ENCODE results near the gene BIRC3.

The BIRC3 gene

DNA sequence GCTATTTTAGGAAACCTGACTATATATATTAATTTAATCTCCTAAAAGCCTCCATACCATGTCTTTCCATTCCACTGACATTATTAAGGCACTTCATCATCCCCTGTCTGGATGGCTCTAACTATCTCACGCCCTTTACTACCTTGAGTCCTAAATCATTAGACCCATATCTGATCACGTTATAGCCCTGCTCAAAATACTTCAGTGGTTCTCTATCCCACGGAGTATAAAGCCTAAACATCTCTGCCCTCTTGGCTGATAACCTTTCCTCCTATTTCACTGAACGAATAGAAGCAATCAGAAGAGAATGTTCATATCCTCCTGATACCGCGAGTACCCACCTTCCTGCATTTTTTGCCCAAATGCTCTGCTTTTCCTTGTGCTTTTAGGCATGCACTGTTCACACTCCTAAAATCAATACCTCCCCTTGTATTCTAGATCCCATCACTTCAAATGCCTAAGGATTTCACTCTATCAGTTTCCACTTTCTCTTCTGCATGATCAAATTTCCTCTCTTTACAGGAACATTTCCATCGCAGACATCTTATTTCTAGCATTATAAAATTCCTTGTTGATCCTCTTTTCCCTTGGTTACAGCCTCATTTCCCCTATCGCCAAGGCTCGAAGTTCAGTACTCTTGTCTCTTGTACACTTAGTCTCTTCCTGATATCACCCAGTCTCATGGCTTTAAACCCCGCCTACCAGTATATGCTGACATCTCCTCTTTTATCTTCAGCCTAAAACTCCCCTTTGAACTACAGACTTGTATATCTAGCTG is 45.0 kb upstream of the BIRC3 start:
- Histone ChIP-seq H3K27me3 (ENCODE audit: insufficient read depth, low read length, poor library complexity) (no peaks in the 10 kb centered on the region), H3K9ac (ENCODE audit: low read length) (no peak overlapping the region), H3K79me2 (ENCODE audit: control insufficient read depth, insufficient read depth, low read length) (no peaks in the 10 kb centered on the region), H4K8ac (ENCODE audit: low read depth, low read length) (no peak overlapping the region), H3K36me3 (ENCODE audit: control insufficient read depth, insufficient read depth, low read length) (no peaks in the 10 kb centered on the region), H3K4ac (ENCODE audit: low read depth, low read length) (no peak overlapping the region), H3K23ac (ENCODE audit: low read length) (no peak overlapping the region), H2BK120ac (ENCODE audit: low read depth, low read length) (no peak overlapping the region), H3K27ac (ENCODE audit: low read depth, low read length) (no peak overlapping the region), H2AK5ac (ENCODE audit: low read length) (no peak overlapping the region), H3K18ac (ENCODE audit: low read length) (no peak overlapping the region), H3K4me1 (ENCODE audit: control insufficient read depth, low read depth, low read length) (no peaks in the 10 kb centered on the region), H2BK5ac (ENCODE audit: low read length) (no peak overlapping the region), H3K4me3 (ENCODE audit: low read length) (no peak overlapping the region), H3K56ac (ENCODE audit: low read length) (no peak overlapping the region), H3K79me1 (ENCODE audit: low read length) (no peaks in the 10 kb centered on the region), H2BK15ac (replicated peaks; ENCODE audit: low read depth) (no peak overlapping the region), H3K4me2 (ENCODE audit: low read length) (no peak overlapping the region), H4K5ac (ENCODE audit: low read length) (no peak overlapping the region)
- WGBS (ENCODE audit: extremely low coverage, insufficient coverage, low lambda C conversion rate), result no CpG with 5 or more reads among the region's 10 CpGs
- no peak for DNase-seq

GRCh38 chr11:102274628-102275027 is 42.7 kb upstream of the BIRC3 start:
- Histone ChIP-seq H3K27me3 (ENCODE audit: insufficient read depth, low read length, poor library complexity) (no peaks in the 10 kb centered on the region), H3K18ac (ENCODE audit: low read length) (no peak overlapping the region), H3K56ac (ENCODE audit: low read length) (no peak overlapping the region), H2BK15ac (replicated peaks; ENCODE audit: low read depth) (no peak overlapping the region), H3K27ac (ENCODE audit: low read depth, low read length) (no peak overlapping the region), H3K9ac (ENCODE audit: low read length) (no peak overlapping the region), H3K79me1 (ENCODE audit: low read length) (no peaks in the 10 kb centered on the region), H3K4me1 (ENCODE audit: control insufficient read depth, low read depth, low read length) (no peaks in the 10 kb centered on the region), H3K36me3 (ENCODE audit: control insufficient read depth, insufficient read depth, low read length) (no peaks in the 10 kb centered on the region), H2BK120ac (ENCODE audit: low read depth, low read length) (no peak overlapping the region), H3K4me2 (ENCODE audit: low read length) (no peak overlapping the region), H3K4ac (ENCODE audit: low read depth, low read length) (no peak overlapping the region), H2BK5ac (ENCODE audit: low read length) (no peak overlapping the region), H3K4me3 (ENCODE audit: low read length) (no peak overlapping the region), H4K5ac (ENCODE audit: low read length) (no peak overlapping the region), H4K8ac (ENCODE audit: low read depth, low read length) (no peak overlapping the region), H3K23ac (ENCODE audit: low read length) (no peak overlapping the region), H2AK5ac (ENCODE audit: low read length) (no peak overlapping the region), H3K79me2 (ENCODE audit: control insufficient read depth, insufficient read depth, low read length) (no peaks in the 10 kb centered on the region)
- WGBS (ENCODE audit: extremely low coverage, insufficient coverage, low lambda C conversion rate), result no CpG with 5 or more reads among the region's 3 CpGs
- DNase-seq, result no peak

- Histone ChIP-seq H3K23ac (ENCODE audit: low read length) (no peak overlapping the region), H3K79me2 (ENCODE audit: control insufficient read depth, insufficient read depth, low read length) (no peaks in the 10 kb centered on the region), H3K4me1 (ENCODE audit: control insufficient read depth, low read depth, low read length) (peaks cover 2% of the 10 kb centered on the region), H3K4ac (ENCODE audit: low read depth, low read length) (no peak overlapping the region), H2BK15ac (replicated peaks; ENCODE audit: low read depth) (no peak overlapping the region), H3K79me1 (ENCODE audit: low read length) (no peaks in the 10 kb centered on the region), H4K5ac (ENCODE audit: low read length) (no peak overlapping the region), H3K56ac (ENCODE audit: low read length) (no peak overlapping the region), H2BK120ac (ENCODE audit: low read depth, low read length) (no peak overlapping the region), H4K8ac (ENCODE audit: low read depth, low read length) (no peak overlapping the region), H3K4me3 (ENCODE audit: low read length) (no peak overlapping the region), H3K27me3 (ENCODE audit: insufficient read depth, low read length, poor library complexity) (no peaks in the 10 kb centered on the region), H3K4me2 (ENCODE audit: low read length) (no peak overlapping the region), H3K27ac (ENCODE audit: low read depth, low read length) (no peak overlapping the region), H3K9ac (ENCODE audit: low read length) (no peak overlapping the region), H2BK5ac (ENCODE audit: low read length) (no peak overlapping the region), H3K18ac (ENCODE audit: low read length) (no peak overlapping the region), H2AK5ac (ENCODE audit: low read length) (no peak overlapping the region), H3K36me3 (ENCODE audit: control insufficient read depth, insufficient read depth, low read length) (no peaks in the 10 kb centered on the region)
- no peak for DNase-seq
- WGBS (ENCODE audit: extremely low coverage, insufficient coverage, low lambda C conversion rate), result no CpG with 5 or more reads among the region's 4 CpGs
Measured at GRCh38 chr11:102276362-102276761, 40.9 kb upstream of the BIRC3 start.

DNA sequence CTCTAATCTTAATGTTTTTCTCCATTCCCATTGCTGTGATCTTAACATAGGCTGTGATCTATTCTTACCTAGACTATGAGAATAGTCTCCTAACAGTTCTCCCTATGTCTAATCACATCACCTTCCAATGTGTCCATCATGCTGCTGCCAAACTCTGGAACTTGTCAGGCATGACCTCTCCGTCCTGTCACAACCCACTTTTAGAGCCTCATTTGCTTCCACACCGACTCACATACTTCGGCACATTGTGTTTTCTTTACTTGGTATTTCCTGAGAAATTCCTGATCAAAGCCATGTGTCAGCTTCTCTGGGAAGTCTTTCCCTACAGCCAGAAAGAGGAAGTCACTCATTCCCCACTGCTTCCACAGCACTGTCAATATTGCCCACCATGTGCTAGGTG is 40.5 kb upstream of the BIRC3 start:
- WGBS (ENCODE audit: extremely low coverage, insufficient coverage, low lambda C conversion rate), result no CpG with 5 or more reads among the region's 3 CpGs
- peak; percentile 50 for DNase-seq
- H3K27ac ChIP-seq (ENCODE audit: low read depth, low read length), result no peak overlapping the region

DNA sequence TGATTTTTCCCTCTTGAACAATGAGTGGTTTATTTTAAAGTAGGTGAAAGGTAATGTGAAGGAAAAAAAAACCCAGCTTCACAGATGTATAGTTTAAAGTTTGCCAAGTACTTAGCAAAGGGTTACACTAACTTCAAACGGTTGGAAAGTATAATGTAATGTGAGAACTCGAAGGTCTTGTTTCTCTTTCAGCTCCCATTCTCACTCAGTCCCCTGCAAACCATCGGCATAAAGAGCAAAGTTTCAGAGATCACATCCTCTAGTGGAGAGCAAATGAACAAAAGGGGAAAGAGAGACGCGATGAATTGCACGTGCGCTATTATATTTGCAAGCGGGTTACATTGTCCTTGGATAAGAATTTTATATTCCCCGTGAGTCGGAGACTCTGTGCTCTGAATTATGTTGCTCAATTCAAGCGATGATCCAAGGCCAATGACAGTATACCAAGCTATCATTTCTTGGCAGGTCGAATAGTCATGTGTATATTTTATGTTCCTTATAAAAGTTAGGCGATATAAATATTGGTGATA is 37.6 kb upstream of the BIRC3 start:
- Histone ChIP-seq H2AK5ac (ENCODE audit: low read length) (no peak overlapping the region), H4K5ac (ENCODE audit: low read length) (no peak overlapping the region), H3K27me3 (ENCODE audit: insufficient read depth, low read length, poor library complexity) (no peaks in the 10 kb centered on the region), H3K27ac (ENCODE audit: low read depth, low read length) (no peak overlapping the region), H3K4me2 (ENCODE audit: low read length) (peak overlapping the region; percentile 32), H3K79me1 (ENCODE audit: low read length) (no peaks in the 10 kb centered on the region), H2BK120ac (ENCODE audit: low read depth, low read length) (no peak overlapping the region), H3K36me3 (ENCODE audit: control insufficient read depth, insufficient read depth, low read length) (no peaks in the 10 kb centered on the region), H3K79me2 (ENCODE audit: control insufficient read depth, insufficient read depth, low read length) (no peaks in the 10 kb centered on the region), H2BK5ac (ENCODE audit: low read length) (no peak overlapping the region), H3K56ac (ENCODE audit: low read length) (no peak overlapping the region), H3K4me1 (ENCODE audit: control insufficient read depth, low read depth, low read length) (peaks cover 2% of the 10 kb centered on the region), H3K4me3 (ENCODE audit: low read length) (no peak overlapping the region), H4K8ac (ENCODE audit: low read depth, low read length) (no peak overlapping the region), H3K18ac (ENCODE audit: low read length) (no peak overlapping the region), H2BK15ac (replicated peaks; ENCODE audit: low read depth) (no peak overlapping the region), H3K23ac (ENCODE audit: low read length) (no peak overlapping the region), H3K9ac (ENCODE audit: low read length) (no peak overlapping the region), H3K4ac (ENCODE audit: low read depth, low read length) (no peak overlapping the region)
- no peak for DNase-seq
- 0% methylated on average over 1 of the region's 13 CpGs for WGBS (ENCODE audit: extremely low coverage, insufficient coverage, low lambda C conversion rate)

More for the DNA sequence above, 40.5 kb upstream of the BIRC3 start:
- no peak overlapping the region for H3K23ac ChIP-seq (ENCODE audit: low read length)
- H3K9ac ChIP-seq (ENCODE audit: low read length), result no peak overlapping the region
- no peak overlapping the region for H3K56ac ChIP-seq (ENCODE audit: low read length)
- peaks cover 2% of the 10 kb centered on the region for H3K4me1 ChIP-seq (ENCODE audit: control insufficient read depth, low read depth, low read length)
- H4K8ac ChIP-seq (ENCODE audit: low read depth, low read length), result no peak overlapping the region
- no peak overlapping the region for H4K5ac ChIP-seq (ENCODE audit: low read length)
- no peak overlapping the region for H2BK5ac ChIP-seq (ENCODE audit: low read length)
- no peak overlapping the region for H3K4me2 ChIP-seq (ENCODE audit: low read length)
- no peaks in the 10 kb centered on the region for H3K79me2 ChIP-seq (ENCODE audit: control insufficient read depth, insufficient read depth, low read length)
- H2BK120ac ChIP-seq (ENCODE audit: low read depth, low read length), result no peak overlapping the region
- H2BK15ac ChIP-seq (replicated peaks; ENCODE audit: low read depth), result no peak overlapping the region
- H3K36me3 ChIP-seq (ENCODE audit: control insufficient read depth, insufficient read depth, low read length), result no peaks in the 10 kb centered on the region
- H3K79me1 ChIP-seq (ENCODE audit: low read length), result no peaks in the 10 kb centered on the region
- H3K27me3 ChIP-seq (ENCODE audit: insufficient read depth, low read length, poor library complexity), result no peaks in the 10 kb centered on the region
- no peak overlapping the region for H3K4me3 ChIP-seq (ENCODE audit: low read length)
- H3K4ac ChIP-seq (ENCODE audit: low read depth, low read length), result no peak overlapping the region
- H2AK5ac ChIP-seq (ENCODE audit: low read length), result no peak overlapping the region
- H3K18ac ChIP-seq (ENCODE audit: low read length), result no peak overlapping the region

Measured in mesendoderm (in vitro differentiated cells).